Mononuclear cell (primary cell): ENCODE data around the gene MARF1. TPM values are rescaled to one million over a fixed set of nuclear protein-coding genes. Genes with fewer than 3 reads are reported as not detected.
"Not testable (repeated sequence)": the region's sequence is repeated elsewhere in the genome, so short reads cannot be mapped to it uniquely, and the experiment has no call there.

Source experiments
- H3K27me3 ChIP-seq: 2 replicates; pipeline ENCODE4 v1.6.0; 2011; ENCODE audit warnings: low read length, control low read depth; ENCODE audit not compliant: insufficient read depth
- H3K4me1 ChIP-seq: 2 replicates; pipeline ENCODE4 v1.5.1; 2011; ENCODE audit warnings: mild to moderate bottlenecking, low read length, control low read depth; ENCODE audit not compliant: insufficient read depth
- H3K4me3 ChIP-seq: 2 replicates; pipeline ENCODE4 v1.5.1; 2011; ENCODE audit warnings: mild to moderate bottlenecking, low read length, moderate library complexity
- H3K9me3 ChIP-seq: 2 replicates; pipeline ENCODE4 v1.5.1; 2011; ENCODE audit warnings: low read depth, mild to moderate bottlenecking, control low read depth, low read length
- total RNA-seq: library from RNA; depleted of rRNA; stranded (reverse); fragments of >200 nt; gene quantifications from one replicate; pipeline ENCODE4 v1.2.3, GENCODE V29; 2012

Gene MARF1
- total RNA-seq, 1 donor: 60.8 TPM

- no peaks in the 10 kb centered on the region for H3K9me3 ChIP-seq
- H3K27me3 ChIP-seq: no peaks in the 10 kb centered on the region
- no peak overlapping the region for H3K4me3 ChIP-seq
- peaks cover 11% of the 10 kb centered on the region for H3K4me1 ChIP-seq
Measured at GRCh38 chr16:15581127-15581815, 61.7 kb downstream of the MARF1 start.

GRCh38 chr16:15578824-15579223, 64.1 kb downstream of the MARF1 start:
- no peaks in the 10 kb centered on the region for H3K9me3 ChIP-seq
- H3K4me3 ChIP-seq: no peak overlapping the region
- no peaks in the 10 kb centered on the region for H3K27me3 ChIP-seq
- H3K4me1 ChIP-seq: peaks cover 11% of the 10 kb centered on the region

- Histone ChIP-seq H3K9me3 (no peaks in the 10 kb centered on the region), H3K4me1 (peaks cover 22% of the 10 kb centered on the region), H3K27me3 (no peaks in the 10 kb centered on the region), H3K4me3 (no peak overlapping the region)
Measured at GRCh38 chr16:15576960-15577958, 65.7 kb downstream of the MARF1 start.

- Histone ChIP-seq H3K9me3 (no peaks in the 10 kb centered on the region), H3K27me3 (no peaks in the 10 kb centered on the region), H3K4me3 (no peak overlapping the region), H3K4me1 (peaks cover 26% of the 10 kb centered on the region)
Measured at GRCh38 chr16:15575293-15576049, 67.5 kb downstream of the MARF1 start.

GRCh38 chr16:15574614-15574948, 68.4 kb downstream of the MARF1 start:
- no peaks in the 10 kb centered on the region for H3K9me3 ChIP-seq
- H3K4me1 ChIP-seq: peaks cover 34% of the 10 kb centered on the region
- no peak overlapping the region for H3K4me3 ChIP-seq
- H3K27me3 ChIP-seq: no peaks in the 10 kb centered on the region

- not testable (repeated sequence) for H3K9me3 ChIP-seq, H3K27me3 ChIP-seq, H3K4me3 ChIP-seq
- H3K4me1 ChIP-seq: peaks cover 34% of the 10 kb centered on the region
Measured at GRCh38 chr16:15573896-15574613, 68.9 kb downstream of the MARF1 start.

GRCh38 chr16:15573274-15573895, 69.6 kb downstream of the MARF1 start:
- Histone ChIP-seq H3K27me3 (no peaks in the 10 kb centered on the region), H3K9me3 (no peaks in the 10 kb centered on the region), H3K4me1 (peaks cover 34% of the 10 kb centered on the region), H3K4me3 (no peak overlapping the region)

- Histone ChIP-seq H3K4me3 (no peak overlapping the region), H3K27me3 (no peaks in the 10 kb centered on the region), H3K4me1 (peaks cover 34% of the 10 kb centered on the region), H3K9me3 (no peaks in the 10 kb centered on the region)
Measured at GRCh38 chr16:15572329-15573001, 70.5 kb downstream of the MARF1 start.

GRCh38 chr16:15571557-15571956, 71.4 kb downstream of the MARF1 start:
- Histone ChIP-seq H3K4me1 (peaks cover 34% of the 10 kb centered on the region), H3K27me3 (no peaks in the 10 kb centered on the region), H3K4me3 (no peak overlapping the region), H3K9me3 (no peaks in the 10 kb centered on the region)

- H3K27me3 ChIP-seq, H3K4me3 ChIP-seq, H3K9me3 ChIP-seq: not testable (repeated sequence)
- H3K4me1 ChIP-seq: peaks cover 34% of the 10 kb centered on the region
Measured at GRCh38 chr16:15570666-15571065, 72.3 kb downstream of the MARF1 start.

- Histone ChIP-seq H3K4me3 (no peak overlapping the region), H3K4me1 (peaks cover 35% of the 10 kb centered on the region), H3K27me3 (no peaks in the 10 kb centered on the region), H3K9me3 (no peaks in the 10 kb centered on the region)
Measured at GRCh38 chr16:15567823-15568222, 75.1 kb downstream of the MARF1 start.

GRCh38 chr16:15566095-15566494, 76.9 kb downstream of the MARF1 start:
- no peaks in the 10 kb centered on the region for H3K9me3 ChIP-seq
- no peak overlapping the region for H3K4me3 ChIP-seq
- H3K4me1 ChIP-seq: peaks cover 17% of the 10 kb centered on the region
- no peaks in the 10 kb centered on the region for H3K27me3 ChIP-seq

- H3K9me3 ChIP-seq: no peaks in the 10 kb centered on the region
- H3K27me3 ChIP-seq: no peaks in the 10 kb centered on the region
- peaks cover 7% of the 10 kb centered on the region for H3K4me1 ChIP-seq
- no peak overlapping the region for H3K4me3 ChIP-seq
Measured at GRCh38 chr16:15564604-15565339, 78.2 kb downstream of the MARF1 start.
